Stimulated activated CD4-positive, alpha-beta T cell treated with anti-CD3 and anti-CD28 coated beads, Interleukin-1b, Interleukin-23, amount 100 ng/mL, for 48 hours (primary cell): Measurements from ENCODE around the gene CLPSL1.
"Not testable (repeated sequence)": the region's sequence is repeated elsewhere in the genome, so short reads cannot be mapped to it uniquely, and the experiment has no call there.

Source experiments
- DNase-seq: peaks from one replicate; pipeline ENCODE4 v3.0.0-alpha.2; 2020

Gene CLPSL1

GRCh38 chr6:35780719-35781118 lies at the start of gene CLPSL1:
TSS of gene CLPSL1 (plus strand) at chr6:35781019. CDS start at chr6:35781111, 92 bp downstream.
- DNase-seq: no peak

GRCh38 chr6:35731414-35731735 lies 49.4 kb upstream of the CLPSL1 start:
- DNase-seq: peak; percentile 94

- peak; percentile 95 for DNase-seq
Measured at GRCh38 chr6:35731736-35732532, 48.9 kb upstream of the CLPSL1 start.

GRCh38 chr6:35733633-35734032 lies 47.2 kb upstream of the CLPSL1 start:
- DNase-seq: no peak

- not testable (repeated sequence) for DNase-seq
Measured at GRCh38 chr6:35734319-35734718, 46.5 kb upstream of the CLPSL1 start.

GRCh38 chr6:35735452-35735851 lies 45.4 kb upstream of the CLPSL1 start:
- no peak for DNase-seq

- peak; percentile 82 for DNase-seq
Measured at GRCh38 chr6:35736253-35736894, 44.4 kb upstream of the CLPSL1 start.

- DNase-seq: no peak
Measured at GRCh38 chr6:35736982-35737412, 43.8 kb upstream of the CLPSL1 start, which contains the start of gene ARMC12. TSS of gene ARMC12 (plus strand) at chr6:35737032. CDS start at chr6:35737109, 77 bp downstream.

GRCh38 chr6:35737413-35738211 lies 43.2 kb upstream of the CLPSL1 start:
- DNase-seq: no peak

- DNase-seq: no peak
Measured at GRCh38 chr6:35739645-35740524, 40.9 kb upstream of the CLPSL1 start.

GRCh38 chr6:35742842-35743241 lies 38.0 kb upstream of the CLPSL1 start:
- DNase-seq: no peak

GRCh38 chr6:35745509-35745908 lies 35.3 kb upstream of the CLPSL1 start:
- DNase-seq: no peak

GRCh38 chr6:35746516-35746915 lies 34.3 kb upstream of the CLPSL1 start:
- no peak for DNase-seq

- DNase-seq: no peak
Measured at GRCh38 chr6:35747877-35748276, 32.9 kb upstream of the CLPSL1 start.

- no peak for DNase-seq
Measured at GRCh38 chr6:35750557-35750956, 30.3 kb upstream of the CLPSL1 start.

- DNase-seq: peak; percentile 60
Measured at GRCh38 chr6:35751594-35751993, 29.2 kb upstream of the CLPSL1 start.

- DNase-seq: no peak
Measured at GRCh38 chr6:35752330-35752729, 28.5 kb upstream of the CLPSL1 start.

- DNase-seq: no peak
Measured at GRCh38 chr6:35754452-35755277, 26.2 kb upstream of the CLPSL1 start.

- no peak for DNase-seq
Measured at GRCh38 chr6:35755278-35755924, 25.4 kb upstream of the CLPSL1 start.

- DNase-seq: peak; percentile 23
Measured at GRCh38 chr6:35757456-35758123, 23.2 kb upstream of the CLPSL1 start.
